Prostate gland (tissue), 2 donors: Measurements from ENCODE around the gene IL3. TPM values are rescaled to one million over a fixed set of nuclear protein-coding genes. Genes with fewer than 3 reads are reported as not detected.

ENCODE experiments used
- DNase-seq: peaks from one replicate; pipeline ENCODE4 v3.0.0-alpha.2; 2019; ENCODE audit warnings: low spot score
- H3K27ac ChIP-seq, 2 donors: fragments of 200-600 bp; sonication (generic); 2 replicates each; pipeline ENCODE4 v1.5.1; 2017 to 2019
- H3K27me3 ChIP-seq: fragments of 200-600 bp; sonication (generic); replicated peaks from 2 replicates; pipeline ENCODE4 v1.5.1; 2019; ENCODE audit not compliant: insufficient read depth
- H3K36me3 ChIP-seq, 2 donors: fragments of 200-600 bp; sonication (generic); 1 replicate in 1 of 2; 2 replicates in 1 of 2; pipeline versions ENCODE4 v1.5.1 to v1.8.1; 2017 to 2019
- H3K4me1 ChIP-seq: fragments of 200-600 bp; sonication (generic); replicated peaks from 2 replicates; pipeline ENCODE4 v1.5.1; 2019
- H3K4me3 ChIP-seq, 2 donors: fragments of 200-600 bp; sonication (generic); 2 replicates each; pipeline ENCODE4 v1.5.1; 2017 to 2019
- H3K9me3 ChIP-seq: fragments of 200-600 bp; sonication (generic); 2 replicates; pipeline ENCODE4 v1.5.1; 2017
- POLR2A ChIP-seq: fragments of 450-650 bp; IDR thresholded peaks from one replicate; pipeline ENCODE4 v1.6.1; 2016; ENCODE audit warnings: antibody characterized with exemption, mild to moderate bottlenecking
- POLR2AphosphoS5 ChIP-seq: sonication (generic); formaldehyde crosslinking; IDR thresholded peaks from one replicate; pipeline ENCODE4 v1.6.1; 2017; ENCODE audit warnings: antibody characterized with exemption
- WGBS: methylation state at CpG from one replicate; pipeline ENCODE4 v1.1.5; 2018; 5-methylcytosine and 5-hydroxymethylcytosine counted together
- intact Hi-C: fragments of 100-400 bp; cut with DNase I; formaldehyde crosslinking; loops from one replicate; pipeline ENCODE4 v1.14.2; 2022
- total RNA-seq, 2 donors: library from RNA; depleted of rRNA; stranded (reverse); fragments of >200 nt; gene quantifications; one replicate each; pipeline ENCODE4 v1.1.0, GENCODE V29; 2016
- TF ChIP-seq, protein P1 (sequence below), 4 experiments: fragments of 200-600 bp in 2 of 4; fragments of 450-650 bp in 2 of 4; sonication (generic) in 2 of 4; IDR thresholded peaks; 1 replicate in 3 of 4; 2 replicates in 1 of 4; pipeline ENCODE4 v1.5.1; 2016 to 2019; ENCODE audit warnings: antibody characterized with exemption in 4 of 4, mild to moderate bottlenecking in 2 of 4, moderate library complexity in 2 of 4

Gene IL3
- total RNA-seq, 2 donors from 2014 or later, result not detected

- intact Hi-C loops, result no loop called here
Measured at GRCh38 chr5:132013006-132013689, 47.3 kb upstream of the IL3 start.

GRCh38 chr5:132013711-132014110 lies 46.7 kb upstream of the IL3 start:
- DNase-seq, result no peak

More at GRCh38 chr5:132013006-132013689, 47.3 kb upstream of the IL3 start:
- Histone ChIP-seq H3K9me3 (no peaks in the 10 kb centered on the region), H3K4me3 (no peak overlapping the region), H3K27me3 (no peaks in the 10 kb centered on the region), H3K4me1 (no peaks in the 10 kb centered on the region), H3K36me3 (no peaks in the 10 kb centered on the region), H3K27ac (no peak overlapping the region)
- 82% methylated on average over 5 of the region's 5 CpGs for WGBS
- DNase-seq, result no peak
- TF ChIP-seq, protein P1, sequence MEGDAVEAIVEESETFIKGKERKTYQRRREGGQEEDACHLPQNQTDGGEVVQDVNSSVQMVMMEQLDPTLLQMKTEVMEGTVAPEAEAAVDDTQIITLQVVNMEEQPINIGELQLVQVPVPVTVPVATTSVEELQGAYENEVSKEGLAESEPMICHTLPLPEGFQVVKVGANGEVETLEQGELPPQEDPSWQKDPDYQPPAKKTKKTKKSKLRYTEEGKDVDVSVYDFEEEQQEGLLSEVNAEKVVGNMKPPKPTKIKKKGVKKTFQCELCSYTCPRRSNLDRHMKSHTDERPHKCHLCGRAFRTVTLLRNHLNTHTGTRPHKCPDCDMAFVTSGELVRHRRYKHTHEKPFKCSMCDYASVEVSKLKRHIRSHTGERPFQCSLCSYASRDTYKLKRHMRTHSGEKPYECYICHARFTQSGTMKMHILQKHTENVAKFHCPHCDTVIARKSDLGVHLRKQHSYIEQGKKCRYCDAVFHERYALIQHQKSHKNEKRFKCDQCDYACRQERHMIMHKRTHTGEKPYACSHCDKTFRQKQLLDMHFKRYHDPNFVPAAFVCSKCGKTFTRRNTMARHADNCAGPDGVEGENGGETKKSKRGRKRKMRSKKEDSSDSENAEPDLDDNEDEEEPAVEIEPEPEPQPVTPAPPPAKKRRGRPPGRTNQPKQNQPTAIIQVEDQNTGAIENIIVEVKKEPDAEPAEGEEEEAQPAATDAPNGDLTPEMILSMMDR (IDR thresholded peaks at IDR 0.05), result no peak
- no peak for TF ChIP-seq POLR2A
- no peak for TF ChIP-seq POLR2AphosphoS5

DNA sequence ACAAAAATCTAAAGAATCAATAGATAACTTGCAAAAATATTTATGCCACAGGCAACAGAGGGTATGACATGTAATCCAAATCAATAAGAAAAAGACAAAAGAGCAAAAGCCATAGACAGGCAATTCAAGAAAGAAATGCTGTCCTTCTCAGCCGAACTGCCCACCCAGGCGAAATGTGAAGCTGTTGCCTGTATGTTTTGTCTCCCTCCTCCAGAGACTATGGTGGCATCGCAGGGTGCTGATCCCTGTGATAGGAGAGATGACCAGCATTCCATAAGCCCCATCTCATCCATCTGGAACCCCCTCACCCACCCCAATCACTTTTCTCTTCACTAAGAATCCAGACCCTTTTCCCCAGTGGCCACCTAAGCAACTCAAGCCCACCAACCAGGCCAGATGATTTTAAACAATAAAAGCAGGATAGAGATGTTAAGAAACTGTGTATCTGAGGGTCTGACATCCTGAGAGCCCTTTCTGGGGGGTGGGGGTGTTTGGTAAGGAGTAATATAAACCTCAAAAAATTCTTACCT lies 43.7 kb upstream of the IL3 start:
- no peak for TF ChIP-seq POLR2AphosphoS5
- TF ChIP-seq, protein P1 (IDR thresholded peaks at IDR 0.05), result no peak
- no peak for TF ChIP-seq POLR2A
- Histone ChIP-seq H3K4me3 (no peak overlapping the region), H3K27me3 (no peaks in the 10 kb centered on the region), H3K4me1 (no peaks in the 10 kb centered on the region), H3K27ac (no peak overlapping the region), H3K9me3 (no peaks in the 10 kb centered on the region), H3K36me3 (no peaks in the 10 kb centered on the region)
- DNase-seq, result no peak
- 89% methylated on average over 3 of the region's 3 CpGs for WGBS
- intact Hi-C loops, result no loop called here

More at GRCh38 chr5:132013711-132014110, 46.7 kb upstream of the IL3 start:
- H3K27me3 ChIP-seq, result no peaks in the 10 kb centered on the region
- no peak for TF ChIP-seq POLR2A
- TF ChIP-seq, protein P1 (IDR thresholded peaks at IDR 0.05), result no peak
- TF ChIP-seq POLR2AphosphoS5, result no peak
- 100% methylated on average over 2 of the region's 2 CpGs for WGBS
- intact Hi-C loops, result no loop called here
- H3K4me1 ChIP-seq, result no peaks in the 10 kb centered on the region
- H3K36me3 ChIP-seq, result no peaks in the 10 kb centered on the region
- no peaks in the 10 kb centered on the region for H3K9me3 ChIP-seq
- no peak overlapping the region for H3K4me3 ChIP-seq
- no peak overlapping the region for H3K27ac ChIP-seq

DNA sequence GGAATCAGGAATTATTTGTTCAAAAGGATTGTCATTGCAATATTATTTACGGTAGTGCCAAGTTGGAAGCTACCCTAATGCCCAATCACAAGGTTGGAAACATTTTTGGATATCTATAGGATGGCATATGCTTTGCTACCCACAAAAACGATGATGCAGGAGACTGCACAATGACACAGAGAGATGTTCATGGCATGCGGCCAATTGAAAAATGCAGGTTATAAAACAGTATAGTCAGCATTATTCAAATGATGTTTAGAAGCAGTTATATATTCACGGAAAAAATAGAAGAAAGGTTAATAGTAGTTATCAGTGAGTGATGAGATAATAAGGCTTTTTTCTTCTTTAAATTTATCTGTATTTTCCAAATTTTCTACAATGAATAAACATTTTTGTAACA lies 43.1 kb upstream of the IL3 start:
- no peak for DNase-seq
- H3K4me1 ChIP-seq, result no peaks in the 10 kb centered on the region
- no peaks in the 10 kb centered on the region for H3K9me3 ChIP-seq
- H3K27me3 ChIP-seq, result no peaks in the 10 kb centered on the region
- H3K27ac ChIP-seq, result no peak overlapping the region
- H3K36me3 ChIP-seq, result no peaks in the 10 kb centered on the region
- WGBS, result 73% methylated on average over 4 of the region's 4 CpGs
- intact Hi-C loops, result no loop called here
- no peak for TF ChIP-seq POLR2A
- TF ChIP-seq POLR2AphosphoS5, result no peak
- TF ChIP-seq, protein P1 (IDR thresholded peaks at IDR 0.05), result no peak
- no peak overlapping the region for H3K4me3 ChIP-seq
